Embryonic facial prominence (tissue), 1 donor: ENCODE measurements around the gene KLK10.

Experiments used
- DNase-seq: peaks from one replicate; pipeline ENCODE4 v3.0.0-alpha.2; 2016; ENCODE audit errors: extremely low spot score

Gene KLK10

DNA sequence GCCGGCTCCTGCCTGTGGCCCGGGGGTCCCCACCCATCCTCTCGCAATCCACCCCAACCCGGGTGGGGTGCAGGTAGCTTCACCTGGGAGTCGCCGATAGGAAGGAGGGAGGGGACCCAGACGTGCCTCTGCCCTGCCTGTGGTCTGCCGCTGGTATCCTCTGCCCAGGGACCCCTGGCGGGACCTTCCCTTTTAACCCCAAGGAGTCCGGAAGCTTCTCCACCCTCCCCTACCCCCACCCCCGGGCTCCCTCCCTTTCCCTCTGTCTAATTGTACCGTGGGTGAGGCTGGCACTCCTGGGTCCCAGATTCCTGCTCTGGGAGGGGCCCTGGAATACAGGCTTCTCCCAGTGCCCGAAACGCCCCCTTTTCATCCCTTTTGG lies at the start of gene KLK10:
Gene KLK10 (minus strand): TSS at position 166 of the 382 bp plus-strand sequence. CDS start 579 bp downstream, outside the sequence.
- DNase-seq, result no peak

GRCh38 chr19:51066393-51067186 lies 47.1 kb upstream of the KLK10 start:
- DNase-seq, result no peak

GRCh38 chr19:51065221-51065960 lies 45.9 kb upstream of the KLK10 start:
- DNase-seq, result no peak

DNA sequence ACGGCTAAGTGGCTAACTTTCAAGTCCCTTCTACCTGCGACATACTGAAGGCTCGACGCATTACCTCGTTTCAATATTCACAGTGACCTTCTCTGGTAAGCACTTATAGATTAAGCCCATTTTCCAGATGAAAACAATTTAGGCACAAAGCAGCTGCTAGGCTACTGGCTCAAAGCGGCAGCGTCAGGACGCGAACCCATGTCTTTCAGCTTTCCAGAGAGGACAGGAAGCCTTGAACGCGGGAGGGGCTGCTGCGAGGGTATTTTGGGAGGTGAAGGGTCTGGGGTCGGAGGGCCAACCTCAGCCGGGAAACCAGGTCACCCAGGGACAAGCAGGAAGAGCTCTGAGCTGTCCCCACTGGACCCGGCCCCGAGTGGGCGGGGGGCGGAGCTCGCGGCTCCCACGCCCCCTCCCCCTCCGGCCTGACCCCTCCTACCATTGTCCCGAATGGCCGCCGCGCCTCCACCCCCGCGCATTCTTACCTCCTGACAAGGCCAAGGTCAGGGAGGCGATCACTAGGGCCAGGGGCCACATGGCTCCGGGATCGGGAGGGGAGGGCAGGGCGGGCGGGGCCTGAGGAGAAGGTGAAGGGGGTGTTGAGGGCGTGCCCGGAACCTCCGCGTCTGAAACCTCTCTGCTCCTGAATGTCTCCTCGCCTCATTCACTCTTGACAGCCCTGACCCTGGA lies 45.2 kb upstream of the KLK10 start, which contains the start of gene KLK13:
Gene KLK13 (minus strand): TSS at position 559 of the 687 bp plus-strand sequence. CDS start 25 bp downstream, at position 534.
- no peak for DNase-seq

GRCh38 chr19:51063664-51064063 lies 44.2 kb upstream of the KLK10 start:
- no peak for DNase-seq

- no peak for DNase-seq
Observed at GRCh38 chr19:51060973-51061372, 41.5 kb upstream of the KLK10 start.

- no peak for DNase-seq
Observed at GRCh38 chr19:51060336-51060735, 40.8 kb upstream of the KLK10 start.

DNA sequence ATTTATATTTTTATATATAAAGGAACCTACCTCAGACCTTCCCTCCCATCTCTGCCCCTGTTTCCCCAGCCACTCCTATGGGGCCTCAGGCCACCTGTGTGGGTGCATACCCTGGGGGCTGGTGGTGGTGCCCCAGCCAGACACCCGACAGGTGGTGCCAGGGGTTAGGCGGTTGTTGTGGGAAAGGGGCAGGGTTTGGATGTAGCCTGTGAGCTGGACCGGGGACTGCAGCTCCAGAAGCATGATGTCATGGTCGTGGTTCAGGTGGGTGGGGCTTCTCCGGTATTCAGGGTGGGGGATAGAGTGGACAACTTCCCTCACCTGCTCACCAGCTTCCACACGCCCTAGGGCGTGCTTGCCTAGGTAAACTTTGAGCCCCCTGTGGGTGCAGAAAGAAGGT lies 40.2 kb upstream of the KLK10 start:
- no peak for DNase-seq

DNA sequence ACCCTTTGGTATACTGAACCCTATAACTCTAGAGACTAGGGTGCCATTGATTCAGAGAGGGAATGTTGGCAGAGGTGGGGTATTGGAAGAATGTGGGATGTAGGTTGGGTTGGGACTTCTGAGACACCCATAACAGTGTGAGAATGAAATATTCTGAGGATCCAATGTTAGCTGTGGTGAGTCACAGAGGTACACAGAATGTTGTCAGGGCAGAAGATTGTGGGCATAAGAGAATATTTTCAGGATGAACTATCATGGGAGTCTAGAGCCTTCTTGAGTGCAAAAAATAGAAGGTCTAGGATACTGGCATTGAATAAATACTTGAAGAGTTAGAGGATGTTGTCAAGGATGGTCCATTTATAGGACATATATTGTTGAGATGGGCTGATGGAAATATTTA lies 36.4 kb upstream of the KLK10 start:
- DNase-seq, result no peak

DNA sequence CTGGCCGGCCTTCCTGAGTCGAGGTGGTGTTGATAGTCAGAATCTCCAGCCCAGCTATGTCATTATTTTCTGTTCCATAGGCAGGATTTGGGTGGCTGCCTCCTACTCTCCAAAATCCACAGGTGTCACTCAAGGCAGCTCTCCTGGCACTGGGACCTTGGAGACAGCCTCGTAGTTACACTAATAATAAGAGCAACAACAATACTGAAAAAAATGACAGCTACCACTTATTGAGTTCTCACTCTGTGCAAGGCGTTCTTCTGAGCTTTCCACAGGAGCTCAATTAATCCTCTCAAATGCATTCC lies 27.5 kb upstream of the KLK10 start:
- no peak for DNase-seq

GRCh38 chr19:51044327-51044726 lies 24.8 kb upstream of the KLK10 start:
- no peak for DNase-seq

- no peak for DNase-seq
Observed at GRCh38 chr19:51043497-51043896, 24.0 kb upstream of the KLK10 start.

- no peak for DNase-seq
Observed at GRCh38 chr19:51040151-51040550, 20.6 kb upstream of the KLK10 start.

DNA sequence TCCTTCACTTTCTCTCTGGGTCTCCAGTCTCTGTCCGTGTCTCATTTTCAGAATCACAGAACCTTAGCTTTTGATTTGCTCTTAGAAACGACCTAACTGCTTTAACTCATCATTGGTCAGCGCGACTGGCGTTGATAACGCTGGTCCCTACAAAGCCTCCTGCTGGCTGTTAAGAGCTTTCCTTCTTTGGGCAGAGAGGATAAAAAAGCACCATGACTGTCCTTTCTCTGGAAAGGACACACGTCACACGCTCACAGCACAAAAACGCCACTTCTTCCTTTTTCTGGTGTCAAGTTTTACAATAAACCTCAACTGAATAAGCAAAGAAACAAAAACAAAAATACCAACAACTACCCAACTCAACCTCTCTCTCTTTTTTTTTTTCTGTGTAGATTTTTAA lies 17.0 kb upstream of the KLK10 start:
- DNase-seq, result no peak

GRCh38 chr19:51034704-51035103 lies 15.2 kb upstream of the KLK10 start, which contains the start of gene KLK12:
KLK12 (minus strand) TSS chr19:51035002; CDS start chr19:51034621, 381 bp downstream.
- no peak for DNase-seq

GRCh38 chr19:51031880-51032225 lies 12.3 kb upstream of the KLK10 start:
- DNase-seq, result no peak

DNA sequence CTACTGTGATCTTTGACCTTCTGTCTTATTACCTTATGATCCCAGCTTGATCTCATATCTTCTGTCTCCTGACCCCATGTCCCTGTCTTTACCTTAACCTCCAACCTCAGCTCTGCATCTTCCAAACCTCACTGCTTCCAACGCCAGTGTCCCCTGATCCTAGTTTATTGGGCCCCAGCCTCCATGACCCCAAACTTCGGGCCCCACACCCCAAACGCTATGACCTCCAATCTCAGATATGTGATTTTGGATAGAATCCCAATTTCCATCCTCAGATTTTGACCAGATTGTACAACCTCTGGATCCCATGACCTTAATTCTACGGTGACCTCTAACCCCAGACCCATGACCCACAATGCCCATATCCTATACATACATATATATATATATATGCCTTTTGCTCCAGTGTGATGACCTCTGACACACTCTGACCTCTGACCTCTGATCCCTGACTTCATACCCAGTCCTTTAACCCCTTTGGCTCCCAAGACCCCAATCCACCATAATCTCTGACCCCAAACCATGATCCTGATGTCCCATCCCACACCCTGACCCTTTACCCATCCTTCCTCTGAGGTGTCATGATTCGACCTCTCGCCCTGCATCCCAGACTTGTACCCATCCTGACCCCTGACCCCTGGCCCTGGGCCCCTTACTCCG lies 11.8 kb upstream of the KLK10 start:
- no peak for DNase-seq

GRCh38 chr19:51030631-51031030 lies 11.1 kb upstream of the KLK10 start:
- DNase-seq, result no peak

DNA sequence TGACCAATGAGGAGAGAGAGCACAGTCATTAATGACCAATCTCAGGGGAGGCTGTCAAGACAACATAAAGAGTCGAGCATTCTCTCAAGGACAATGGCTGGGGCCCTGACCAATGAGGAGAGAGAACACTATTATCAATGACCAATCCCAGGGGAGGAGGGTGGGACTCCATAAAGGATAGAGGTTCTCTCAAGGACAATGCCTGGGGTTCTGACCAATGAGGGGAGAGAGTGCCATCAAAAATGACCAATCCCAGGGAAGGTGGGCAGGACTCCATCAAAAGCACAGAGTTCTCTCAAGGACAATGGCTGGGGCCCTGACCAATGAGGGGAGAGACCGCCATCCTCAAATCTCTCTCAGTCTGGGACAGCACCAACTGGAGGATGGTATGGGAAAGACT lies 10.2 kb upstream of the KLK10 start:
- no peak for DNase-seq

DNA sequence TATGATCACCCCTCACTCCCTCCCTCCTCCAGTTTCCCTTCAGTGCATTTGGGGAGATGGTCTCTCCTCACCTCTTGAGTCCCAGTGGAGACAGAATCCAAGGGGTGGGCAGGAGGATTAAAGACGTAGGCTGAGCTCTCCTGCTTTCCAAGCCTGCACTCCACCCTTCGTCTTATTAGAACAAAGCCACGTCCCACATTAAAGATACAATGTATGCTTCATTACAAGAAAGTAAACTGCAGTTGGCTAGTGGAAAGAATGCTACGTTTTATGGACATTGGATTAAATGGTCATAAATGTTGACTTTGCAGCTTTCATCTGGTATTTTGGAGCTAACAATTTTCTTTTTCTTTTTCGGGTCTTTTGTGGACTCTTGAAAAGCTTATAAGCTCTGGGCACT lies 8.4 kb upstream of the KLK10 start:
- no peak for DNase-seq

GRCh38 chr19:51027126-51027806 lies 7.8 kb upstream of the KLK10 start:
- no peak for DNase-seq

- no peak for DNase-seq
Observed at GRCh38 chr19:51026554-51026831, 7.0 kb upstream of the KLK10 start, which contains the start of gene KLK11. KLK11 (minus strand) TSS chr19:51026616; CDS start chr19:51025631, 985 bp downstream.
